ENCODE results near the gene SYT2.
"Not testable (repeated sequence)": the region's sequence is repeated elsewhere in the genome, so short reads cannot be mapped to it uniquely, and the experiment has no call there.

Gene SYT2

GRCh38 chr1:202588503-202589189, 121.6 kb downstream of the SYT2 start:
- no peak for DNase-seq

DNA sequence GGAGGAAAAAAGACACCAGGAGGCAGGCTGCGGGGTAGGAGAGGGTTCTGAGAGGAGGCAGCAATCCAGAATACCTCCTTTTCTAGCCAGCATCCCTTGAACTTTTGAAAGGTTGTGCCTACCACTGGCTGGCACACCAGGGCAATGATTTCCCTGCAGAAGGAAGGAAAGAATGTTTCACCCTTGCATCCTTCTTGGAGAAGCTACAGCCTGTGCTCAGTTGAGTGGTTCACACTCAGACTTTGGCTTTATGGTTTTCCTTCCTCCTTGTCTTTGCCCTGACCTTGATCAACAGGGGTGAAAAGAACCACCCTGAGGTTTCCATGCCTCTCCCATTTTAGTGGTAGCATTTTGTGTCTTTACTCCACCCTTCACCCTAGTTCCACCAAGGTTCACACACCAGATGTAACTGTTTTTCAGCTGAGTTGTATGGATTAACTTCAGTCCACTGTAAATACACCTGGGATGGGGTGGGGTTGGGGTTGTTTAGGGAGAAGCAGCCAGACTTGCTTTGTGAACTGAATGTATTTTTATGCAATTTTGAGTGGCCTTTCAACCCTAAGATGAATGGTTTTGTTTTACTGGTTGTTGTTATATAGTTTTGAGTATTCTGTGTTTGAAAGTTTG, 122.3 kb downstream of the SYT2 start:
- no peak for DNase-seq

DNA sequence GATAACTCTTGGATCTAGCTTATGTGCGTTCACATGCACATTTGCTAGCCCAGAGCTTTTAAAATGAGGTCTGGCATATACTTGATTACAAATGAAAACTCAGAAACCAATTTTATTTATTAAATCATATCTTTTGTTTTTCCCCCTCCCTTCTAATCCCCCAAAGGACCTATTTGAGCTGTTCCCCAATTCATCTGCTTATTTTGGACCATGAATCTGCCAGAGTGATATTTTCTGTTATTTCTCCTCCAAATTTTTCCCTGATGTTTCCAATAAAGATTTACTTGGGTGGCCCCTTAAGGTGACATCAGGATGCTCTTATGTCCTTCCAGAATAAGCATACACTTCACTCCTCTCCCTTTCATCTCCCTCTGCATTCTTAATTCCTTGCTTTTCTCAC, 123.4 kb downstream of the SYT2 start:
- DNase-seq, result no peak

DNA sequence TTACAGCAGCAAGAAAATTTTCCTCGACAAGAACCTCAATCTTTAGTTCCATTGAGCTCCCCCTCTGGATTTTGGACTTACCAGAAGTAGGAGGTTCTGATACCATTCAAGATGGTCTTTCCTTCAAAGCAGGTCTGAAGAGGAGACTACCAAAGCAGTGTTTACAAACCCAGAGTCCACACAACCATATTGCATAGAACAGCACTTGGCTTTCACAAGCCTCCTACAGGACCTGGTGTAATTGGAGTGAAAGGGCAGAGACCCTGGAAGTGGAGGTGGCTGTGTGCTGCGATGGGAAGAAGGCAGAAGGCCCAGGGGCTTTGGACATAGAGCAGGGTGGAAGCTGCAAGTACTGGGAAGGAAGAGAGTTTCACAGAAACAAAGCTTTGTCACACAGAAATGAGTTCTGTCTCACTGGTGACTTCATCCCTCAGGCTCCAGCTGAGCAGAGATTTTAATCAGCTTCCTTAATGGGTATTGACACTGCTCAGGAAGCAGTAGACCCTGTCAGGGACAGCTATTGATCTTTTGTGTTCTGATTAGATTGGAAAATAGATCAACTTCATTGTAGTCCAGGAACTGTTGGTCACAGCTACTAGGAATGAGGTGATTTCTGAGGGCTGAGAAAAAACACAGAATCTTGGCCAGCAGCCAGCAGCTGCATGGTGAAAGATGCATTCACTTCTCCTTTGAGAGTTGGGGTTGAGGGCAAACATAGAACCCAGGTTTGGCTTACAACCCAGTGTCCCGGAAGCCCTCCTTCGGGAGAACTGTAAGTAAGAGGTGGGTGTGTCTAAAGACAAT, 124.0 kb downstream of the SYT2 start:
- no peak for DNase-seq

DNA sequence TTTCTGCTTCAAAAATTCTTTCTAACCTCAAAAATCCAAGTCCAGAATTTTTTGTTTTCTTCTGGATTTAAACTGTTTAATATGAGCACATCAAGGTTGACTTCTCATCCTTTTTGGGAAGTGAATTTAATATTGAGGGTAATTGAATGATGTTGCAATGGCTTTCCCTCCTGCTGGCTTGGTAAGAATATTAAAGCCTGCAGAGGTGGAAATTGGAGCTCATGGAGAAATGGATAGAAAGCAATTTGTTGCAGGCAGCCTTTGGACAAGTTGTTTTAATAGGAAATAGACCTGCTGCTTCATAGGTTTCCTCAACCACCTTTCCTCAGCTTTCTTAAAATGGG, 124.7 kb downstream of the SYT2 start:
- no peak for DNase-seq

- no peak for DNase-seq
Measured at GRCh38 chr1:202584707-202585589, 125.3 kb downstream of the SYT2 start.

GRCh38 chr1:202582350-202582749, 127.9 kb downstream of the SYT2 start:
- not testable (repeated sequence) for DNase-seq

GRCh38 chr1:202580619-202581018, 129.6 kb downstream of the SYT2 start:
- peak; percentile 16 to 51 for DNase-seq

- DNase-seq, result peak in 1 of 2 experiments; percentile 79
Measured at GRCh38 chr1:202579806-202580205, 130.4 kb downstream of the SYT2 start.

- DNase-seq, result peak; percentile 51 to 70
Measured at GRCh38 chr1:202578565-202578964, 131.7 kb downstream of the SYT2 start.

- DNase-seq, result peak; percentile 29 to 75
Measured at GRCh38 chr1:202578001-202578504, 132.2 kb downstream of the SYT2 start.

GRCh38 chr1:202577381-202577780, 132.9 kb downstream of the SYT2 start:
- DNase-seq, result no peak

DNA sequence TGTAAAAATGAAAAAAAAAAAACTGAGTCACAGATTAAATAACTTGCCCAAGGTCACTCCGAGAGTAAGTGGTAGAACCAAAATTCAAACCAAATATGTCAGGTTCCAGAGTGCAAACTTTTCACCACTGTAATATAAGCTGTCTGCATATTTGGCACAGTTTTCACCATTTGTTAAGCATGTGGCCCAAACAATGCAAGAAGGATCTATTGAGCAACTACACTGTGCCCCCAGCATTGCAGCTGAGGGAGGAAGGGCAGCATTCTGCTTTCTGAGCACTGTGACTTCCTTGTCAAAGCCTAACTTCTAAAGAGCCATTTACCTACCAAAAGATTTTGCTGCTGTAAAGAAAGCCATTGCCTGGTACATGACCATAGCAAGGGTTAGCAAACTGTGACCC, 133.4 kb downstream of the SYT2 start:
- no peak for DNase-seq

DNA sequence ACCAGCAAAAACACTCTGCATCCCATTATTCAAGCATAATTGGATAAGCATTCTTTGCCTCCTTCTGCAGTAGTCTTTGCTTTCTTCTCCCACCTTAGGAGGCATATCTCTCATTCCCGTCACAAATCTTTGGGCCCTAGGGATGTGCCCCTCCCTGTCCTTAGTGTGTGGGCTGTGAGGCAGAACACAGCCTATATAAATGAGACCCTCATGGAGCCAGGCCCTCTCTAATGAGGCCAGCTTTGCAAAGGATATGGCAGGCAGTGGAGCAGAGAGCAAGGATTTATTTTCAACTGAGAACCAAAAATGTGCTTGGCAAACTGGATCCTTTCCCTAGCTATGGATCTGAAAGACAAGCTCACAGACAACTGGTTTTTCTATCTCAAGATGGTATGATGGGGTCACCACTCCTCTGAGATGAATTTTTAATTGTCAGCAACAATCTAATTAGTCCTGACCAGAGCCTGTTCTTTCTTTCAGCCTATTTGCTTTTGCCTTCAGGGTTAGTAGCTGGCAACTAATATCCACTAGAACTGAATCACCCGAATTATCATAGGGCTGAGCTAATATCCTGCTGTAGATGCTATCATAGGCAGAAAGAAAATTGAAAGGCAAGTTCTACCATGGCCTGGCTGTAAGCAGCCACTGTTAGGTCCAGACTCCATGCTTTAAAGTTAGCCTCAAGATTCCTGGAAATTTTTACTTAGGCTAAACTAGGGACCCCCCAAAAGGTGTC, 134.2 kb downstream of the SYT2 start:
- no peak for DNase-seq

DNA sequence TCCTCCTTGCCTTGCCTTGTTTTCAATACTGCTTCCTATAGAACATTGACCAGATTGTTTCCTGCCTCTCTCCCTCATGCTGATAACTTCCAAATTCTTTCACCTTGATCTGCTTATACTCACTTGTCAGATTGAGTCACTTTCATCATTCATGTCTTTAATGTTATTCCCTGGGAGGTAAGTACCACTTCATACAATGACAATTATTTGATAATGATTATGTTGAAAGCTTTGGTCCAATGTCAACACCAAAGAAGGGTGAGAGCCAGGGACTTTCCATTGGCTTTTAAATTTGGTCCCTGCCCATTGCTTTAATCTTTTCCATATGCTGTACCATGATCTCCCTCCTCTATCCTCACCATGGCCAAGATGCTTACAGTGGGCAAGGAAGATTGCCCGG, 137.4 kb downstream of the SYT2 start:
- no peak for DNase-seq

DNA sequence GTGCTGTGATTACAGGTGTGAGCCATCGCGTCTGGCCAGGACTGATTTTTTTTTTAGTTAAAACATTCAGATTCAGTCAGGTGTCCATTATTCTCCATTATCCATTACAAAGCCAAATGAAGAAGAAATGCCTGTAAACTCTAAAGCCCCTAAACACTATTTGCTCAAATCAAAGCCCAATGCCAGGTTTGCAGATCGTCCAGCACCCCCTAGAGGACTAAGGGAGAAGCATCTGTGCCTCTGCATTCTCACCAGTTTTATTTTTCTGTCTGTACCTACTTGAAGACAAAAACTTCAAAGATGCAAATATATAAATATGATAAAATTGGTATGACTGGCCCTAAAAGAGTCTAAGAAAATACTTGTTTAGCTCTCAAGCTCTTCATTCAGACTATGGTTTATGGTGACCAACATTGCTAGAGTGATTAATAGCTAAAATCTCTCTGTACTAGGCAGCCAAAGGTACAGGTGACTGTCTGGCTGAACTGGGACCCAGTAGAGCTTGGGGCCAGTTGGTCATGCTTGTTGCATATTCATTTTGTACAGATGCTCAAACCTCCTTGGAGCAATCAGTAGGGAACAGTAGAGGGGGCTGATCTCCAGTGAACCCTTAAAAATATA, 138.4 kb downstream of the SYT2 start:
- DNase-seq, result peak in 1 of 2 experiments; percentile 51

- no peak for DNase-seq
Measured at GRCh38 chr1:202569393-202570322, 140.6 kb downstream of the SYT2 start.

DNA sequence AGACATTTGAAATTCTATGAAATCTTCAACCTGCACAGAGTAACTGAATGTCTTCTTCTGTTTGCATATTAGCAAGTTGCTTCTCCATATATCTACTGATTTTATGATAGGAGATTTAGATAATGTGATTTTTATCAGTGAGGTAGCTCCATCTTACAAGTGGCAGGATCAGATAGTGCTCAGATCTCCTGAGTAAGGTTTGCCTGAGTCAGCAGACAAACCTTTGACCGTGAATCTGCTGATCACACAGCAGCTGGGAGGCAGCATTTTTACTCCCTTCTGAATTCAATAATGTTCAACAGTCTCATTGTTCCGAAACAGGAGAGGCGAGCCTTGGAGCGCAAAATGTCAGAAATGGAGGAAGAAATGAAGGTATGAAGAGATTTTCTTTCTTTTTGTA, 141.4 kb downstream of the SYT2 start:
- no peak for DNase-seq

GRCh38 chr1:202568410-202568809, 141.8 kb downstream of the SYT2 start:
- peak in 1 of 2 experiments; percentile 39 for DNase-seq

- DNase-seq, result no peak
Measured at GRCh38 chr1:202567738-202568137, 142.5 kb downstream of the SYT2 start.

Measured in NCI-H524 (cell line).